NCI-H128 (cell line): Measurements from ENCODE around the gene HSPA4L.

Source experiments
- DNase-seq: peaks from one replicate; lab custom pipeline; 2025; ENCODE audit not compliant: unreplicated experiment; lab: John Stamatoyannopoulos, UW

Gene HSPA4L

DNA sequence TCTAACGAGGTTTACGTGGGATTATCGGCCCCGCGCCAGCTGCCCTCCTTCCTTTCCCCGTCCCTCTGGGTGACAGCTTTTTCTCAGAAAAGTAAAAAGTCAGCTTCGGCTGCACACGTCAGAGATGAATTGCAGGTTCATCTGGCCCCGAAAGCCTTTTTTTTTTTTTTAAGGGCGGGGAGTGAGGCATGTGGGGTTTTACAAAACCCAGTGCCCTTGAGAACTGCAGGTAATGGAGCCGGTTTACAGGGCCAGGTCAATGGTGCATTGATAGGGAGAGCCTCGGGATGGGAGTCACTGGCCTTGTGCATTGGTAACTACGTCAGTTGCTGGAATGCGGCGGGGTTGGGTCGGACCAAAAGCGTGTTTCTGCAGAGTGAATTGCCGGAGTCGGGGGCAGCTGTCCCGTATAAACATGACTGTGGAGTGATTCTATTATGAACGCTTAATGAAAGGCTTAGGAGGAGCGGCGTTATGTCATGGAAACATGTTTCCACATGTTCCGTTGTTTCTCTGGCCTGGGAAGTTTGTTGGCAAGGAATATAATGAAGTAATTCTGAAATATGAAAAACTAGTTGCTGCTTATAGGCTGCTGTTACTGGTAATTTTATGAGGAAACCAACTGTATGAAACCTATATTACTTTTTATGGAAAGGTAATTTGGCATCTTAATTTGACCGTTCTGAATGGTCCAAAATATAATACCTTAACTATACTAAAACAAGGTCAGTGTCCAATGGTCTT is 1.1 kb downstream of the HSPA4L start:
- no peak for DNase-seq

- no peak for DNase-seq
Observed at GRCh38 chr4:127783955-127784770, 2.0 kb downstream of the HSPA4L start.

GRCh38 chr4:127788517-127788916 is 6.4 kb downstream of the HSPA4L start:
- no peak for DNase-seq

DNA sequence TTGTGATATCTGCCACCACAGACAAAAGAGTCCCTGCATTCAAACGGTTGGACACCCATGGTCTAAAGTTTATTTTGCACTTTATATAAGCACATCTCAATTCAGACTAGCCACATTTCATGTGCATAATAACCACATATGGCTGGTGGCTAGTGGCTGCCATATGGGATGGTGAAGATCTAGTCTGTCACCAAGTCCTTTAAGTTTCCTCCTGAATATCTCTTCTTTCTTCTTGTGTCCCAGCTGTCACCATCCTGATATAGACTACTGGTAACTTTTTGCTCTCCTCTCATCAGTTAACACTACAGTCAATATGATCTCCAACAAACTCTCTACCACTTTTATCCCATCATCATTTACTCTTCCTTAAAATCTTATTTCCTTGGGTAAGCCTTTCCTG is 9.3 kb downstream of the HSPA4L start:
- no peak for DNase-seq

DNA sequence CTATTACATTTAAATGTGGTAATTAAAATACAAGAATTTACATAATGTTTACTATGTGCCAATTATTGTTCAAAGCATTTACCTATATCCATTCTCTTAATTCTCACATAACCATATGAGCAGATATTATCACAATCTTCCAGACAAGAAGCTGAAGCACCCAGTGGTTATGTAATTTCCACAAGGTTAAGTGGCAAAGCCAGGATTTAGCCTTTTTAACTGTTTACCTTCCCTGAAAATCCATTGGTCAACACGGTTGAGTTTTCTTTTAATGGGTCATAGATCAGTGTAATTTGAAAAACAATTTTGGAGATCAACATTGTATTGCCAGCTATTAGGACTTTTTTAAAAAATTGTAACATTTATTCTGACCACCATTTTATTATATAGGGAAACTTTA is 11.4 kb downstream of the HSPA4L start:
- no peak for DNase-seq

- DNase-seq: no peak
Observed at GRCh38 chr4:127799711-127800110, 17.6 kb downstream of the HSPA4L start.

GRCh38 chr4:127809173-127809800 is 27.2 kb downstream of the HSPA4L start:
- DNase-seq: no peak

GRCh38 chr4:127810551-127810950 is 28.4 kb downstream of the HSPA4L start:
- DNase-seq: no peak

- no peak for DNase-seq
Observed at GRCh38 chr4:127822430-127822829, 40.3 kb downstream of the HSPA4L start.

DNA sequence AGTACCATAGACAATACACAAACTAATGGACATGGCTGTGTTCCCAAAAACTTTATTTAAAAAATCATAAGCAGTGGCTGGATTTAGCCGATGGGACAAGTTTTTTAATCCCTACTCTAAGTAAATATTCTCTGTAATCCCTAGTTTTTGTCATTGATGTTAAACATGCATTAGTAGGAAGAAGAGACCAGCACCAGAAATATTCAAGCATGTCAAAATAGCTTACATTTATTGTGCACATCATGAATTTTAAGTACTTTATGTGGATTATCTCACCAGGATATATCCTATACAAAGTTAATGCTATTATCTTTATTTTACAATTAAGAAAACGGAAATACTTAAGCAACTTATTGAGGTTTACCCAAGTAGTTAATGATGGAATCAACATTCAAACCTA is 46.0 kb downstream of the HSPA4L start:
- DNase-seq: no peak

- no peak for DNase-seq
Observed at GRCh38 chr4:127829014-127829413, 46.9 kb downstream of the HSPA4L start.

GRCh38 chr4:127832585-127832984 is 50.5 kb downstream of the HSPA4L start:
- no peak for DNase-seq

DNA sequence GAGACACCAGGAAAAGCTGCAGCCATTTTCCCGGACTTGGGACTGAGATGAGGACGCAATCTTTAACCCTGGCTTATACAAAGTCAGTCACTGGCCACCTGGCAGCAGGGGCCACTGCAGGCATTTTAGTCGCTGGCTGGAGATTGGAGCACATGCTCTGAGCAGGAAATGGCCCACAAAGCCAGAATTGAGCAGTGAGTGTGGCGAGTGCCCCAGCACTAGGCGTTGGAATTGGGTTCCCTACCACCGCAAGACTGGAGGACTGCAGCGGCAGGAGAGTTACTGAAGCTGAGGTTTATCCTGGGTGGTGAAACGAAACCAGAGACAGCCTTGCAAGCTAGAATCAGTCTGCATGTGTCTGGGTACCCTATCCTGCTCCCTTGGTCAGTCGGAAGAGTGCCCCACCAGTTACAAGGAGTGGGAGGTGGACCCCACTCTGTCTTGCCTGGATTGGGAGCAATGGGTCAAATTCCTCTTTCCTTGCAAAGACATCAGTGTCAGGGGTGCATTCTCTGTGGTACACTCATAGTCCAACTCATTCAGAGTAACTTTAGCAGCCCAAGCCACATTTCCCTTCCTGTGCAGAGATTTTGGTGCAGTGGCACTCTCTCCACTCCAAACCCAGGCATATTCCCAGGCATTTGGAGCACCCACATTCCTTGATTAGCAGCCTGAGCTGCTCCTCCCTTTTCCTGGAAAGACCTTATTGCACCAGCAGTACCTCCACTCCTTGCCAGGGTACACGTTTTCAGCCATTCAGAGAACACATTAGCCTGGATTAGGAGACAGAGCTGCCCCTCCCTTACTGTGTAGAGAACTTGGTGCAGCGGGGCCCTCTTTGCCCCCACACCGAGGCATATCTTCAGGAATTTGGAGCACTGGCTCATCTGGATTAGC is 61.8 kb downstream of the HSPA4L start:
- no peak for DNase-seq

GRCh38 chr4:127844601-127845116 is 62.5 kb downstream of the HSPA4L start:
- no peak for DNase-seq

DNA sequence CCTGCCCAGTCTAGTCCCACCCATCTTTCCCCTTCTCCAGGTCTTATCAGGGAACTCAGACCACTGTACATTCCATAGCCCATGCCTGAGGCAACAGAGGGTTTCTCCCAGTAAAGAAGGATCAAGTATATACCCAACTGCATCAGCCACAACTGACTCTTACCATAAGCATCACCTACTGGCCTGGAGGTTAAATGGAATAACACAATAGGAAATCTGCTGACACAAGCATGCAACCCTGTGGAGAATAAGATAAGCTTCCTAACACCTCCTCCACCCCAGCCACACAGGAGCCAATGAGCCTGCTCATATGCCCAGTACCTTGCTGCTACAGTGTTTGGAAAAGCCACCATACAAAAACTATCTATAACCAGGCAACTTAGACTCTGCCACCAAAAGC is 63.9 kb downstream of the HSPA4L start:
- DNase-seq: no peak

DNA sequence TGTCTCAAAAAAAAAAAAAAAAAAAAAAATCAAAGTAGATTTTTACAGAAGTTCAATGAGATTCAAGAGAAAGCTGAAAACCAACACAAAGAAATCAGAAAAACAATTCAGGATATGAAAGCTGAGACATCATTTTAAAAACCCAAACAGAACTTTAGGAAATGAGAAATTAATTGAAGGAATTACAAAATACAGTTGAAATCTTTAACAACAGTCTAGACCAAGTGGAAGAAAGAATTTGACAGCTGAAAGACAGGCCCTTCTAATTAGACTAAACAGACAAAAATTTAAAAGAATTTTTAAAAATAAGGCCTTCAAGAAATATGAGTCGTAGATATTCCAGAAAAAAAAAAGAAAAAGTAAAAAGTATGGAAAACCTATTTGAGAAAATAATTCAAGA is 64.6 kb downstream of the HSPA4L start:
- no peak for DNase-seq

DNA sequence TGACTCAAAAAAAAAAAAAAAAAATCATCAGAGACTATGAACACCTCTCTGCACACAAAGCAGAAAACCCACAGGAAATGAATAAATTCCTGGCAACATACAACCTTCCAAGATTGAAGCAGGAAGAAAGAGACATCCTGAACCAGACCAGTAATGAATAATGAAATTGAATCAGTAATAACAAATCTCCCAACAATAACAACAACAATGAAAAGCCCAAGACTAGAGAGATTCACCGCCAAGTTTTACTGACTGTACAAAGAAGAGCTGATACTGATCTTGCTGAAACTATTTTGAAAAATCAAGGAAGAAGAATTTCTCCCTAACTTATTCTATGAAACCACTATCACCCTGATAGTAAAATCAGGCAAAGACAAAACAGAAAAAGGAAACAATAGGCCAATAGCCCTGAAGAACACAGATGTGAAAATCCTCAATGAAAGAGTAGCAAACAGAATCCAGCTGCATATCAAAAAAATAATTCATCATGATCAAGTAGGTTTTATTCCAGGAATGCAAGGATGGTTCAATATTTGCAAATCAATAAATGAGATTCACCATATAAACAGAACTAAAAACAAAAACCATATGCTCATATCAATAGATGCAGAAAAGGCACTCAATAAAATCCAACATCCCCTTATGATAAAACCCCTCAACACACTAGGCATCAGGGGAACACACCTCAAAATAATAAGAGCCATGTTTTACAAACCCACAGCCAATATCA is 67.5 kb downstream of the HSPA4L start:
- no peak for DNase-seq

- no peak for DNase-seq
Observed at GRCh38 chr4:127852661-127853060, 70.5 kb downstream of the HSPA4L start.

DNA sequence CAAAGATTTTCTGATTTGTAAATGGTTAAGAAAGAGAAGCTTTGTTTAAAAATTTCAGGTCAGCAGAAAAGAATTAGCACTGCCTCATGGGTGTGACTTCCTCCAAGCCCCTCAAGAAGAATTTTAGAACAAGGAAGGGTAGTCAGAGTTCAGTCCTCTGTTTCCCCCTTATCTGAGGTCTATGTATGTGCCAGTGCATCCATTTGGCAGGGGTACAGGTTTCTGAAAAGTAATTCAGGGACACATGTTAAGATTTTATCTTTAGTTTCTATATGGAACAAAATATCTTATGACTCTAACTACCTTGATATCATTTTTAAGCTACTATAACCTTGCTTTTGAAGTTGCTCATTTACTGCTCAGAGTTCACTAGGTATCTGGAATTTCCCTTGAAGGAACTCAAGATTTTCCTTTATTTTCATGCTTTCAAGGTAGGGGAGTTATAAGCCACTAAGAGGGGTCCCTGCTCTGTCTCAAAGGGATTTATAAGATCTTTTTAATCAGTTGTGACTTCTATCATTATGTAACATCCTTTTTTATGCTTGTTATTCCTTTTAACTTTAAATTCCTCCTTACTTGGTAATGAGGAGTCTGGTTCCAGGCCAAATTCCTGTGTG is 74.2 kb downstream of the HSPA4L start:
- DNase-seq: no peak
